ENCODE results near the gene CPSF6. TPM values are rescaled to one million over a fixed set of nuclear protein-coding genes. Genes with fewer than 3 reads are reported as not detected.
"Not testable (repeated sequence)": the region's sequence is repeated elsewhere in the genome, so short reads cannot be mapped to it uniquely, and the experiment has no call there.

CPSF6 gene
- total RNA-seq, 4 donors from 2014 or later: 49.1 to 75.8 (median 53.1) TPM

- H3K27me3 ChIP-seq: no peaks in the 10 kb centered on the region
- TF ChIP-seq POLR2A (IDR thresholded peaks at IDR 0.05): no peak
- TF ChIP-seq CTCF (IDR thresholded peaks at IDR 0.05): no peak
- H3K36me3 ChIP-seq: no peaks in the 10 kb centered on the region
- H3K4me1 ChIP-seq: no peaks in the 10 kb centered on the region
- no peak for DNase-seq
- H3K27ac ChIP-seq: no peak overlapping the region
- H3K9me3 ChIP-seq: no peaks in the 10 kb centered on the region
- 85 to 96% methylated on average over 1 of the region's 1 CpG for WGBS, 2 donors
- H3K4me3 ChIP-seq (replicated peaks in 1 of 3): no peak overlapping the region
- intact Hi-C loops (cut with DNase I): no loop called here
Observed at GRCh38 chr12:69304284-69304683, 64.9 kb downstream of the CPSF6 start.

DNA sequence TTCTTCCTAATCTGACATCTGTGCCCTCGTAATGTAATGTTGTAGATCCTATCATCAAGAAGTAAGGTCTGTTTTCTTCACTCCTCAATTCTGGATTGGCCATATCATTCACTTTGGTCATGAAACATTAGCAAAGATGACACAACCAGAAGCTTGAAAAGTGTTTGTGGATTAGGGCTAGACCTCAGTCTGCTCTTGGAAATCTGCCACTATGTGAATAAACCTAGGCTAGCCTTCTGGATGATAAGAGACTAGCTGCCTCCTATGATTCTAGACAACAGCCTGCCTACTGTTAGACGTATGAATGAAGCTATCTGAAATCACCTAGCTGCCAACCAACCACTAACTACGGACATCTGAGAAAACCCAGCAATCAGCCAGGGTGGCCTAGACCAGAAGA, 70.1 kb downstream of the CPSF6 start:
- intact Hi-C loops (cut with DNase I): no loop called here
- Histone ChIP-seq H3K9me3 (no peaks in the 10 kb centered on the region), H3K27me3 (no peaks in the 10 kb centered on the region), H3K27ac (no peak overlapping the region), H3K36me3 (no peaks in the 10 kb centered on the region), H3K4me3 (replicated peaks in 1 of 3) (no peak overlapping the region), H3K4me1 (no peaks in the 10 kb centered on the region)
- no peak for TF ChIP-seq POLR2A (IDR thresholded peaks at IDR 0.05)
- no peak for TF ChIP-seq CTCF (IDR thresholded peaks at IDR 0.05)
- DNase-seq: no peak
- 88 to 89% methylated on average over 3 of the region's 3 CpGs for WGBS, 2 donors

GRCh38 chr12:69313209-69313608, 73.8 kb downstream of the CPSF6 start:
- TF ChIP-seq CTCF (IDR thresholded peaks at IDR 0.05) (no peak), POLR2A (IDR thresholded peaks at IDR 0.05) (no peak)
- Histone ChIP-seq H3K27me3 (no peaks in the 10 kb centered on the region), H3K36me3 (no peaks in the 10 kb centered on the region), H3K4me1 (no peaks in the 10 kb centered on the region), H3K9me3 (no peaks in the 10 kb centered on the region), H3K27ac (no peak overlapping the region), H3K4me3 (replicated peaks in 1 of 3) (no peak overlapping the region)
- DNase-seq: no peak
- intact Hi-C loops (cut with DNase I): no loop called here
- WGBS, 2 donors: 97 to 99% methylated on average over 3 of the region's 3 CpGs

GRCh38 chr12:69316784-69317183, 77.4 kb downstream of the CPSF6 start:
- H3K9me3 ChIP-seq; H3K27me3 ChIP-seq; H3K27ac ChIP-seq; DNase-seq; intact Hi-C loops (cut with DNase I); H3K36me3 ChIP-seq; H3K4me3 ChIP-seq (replicated peaks in 1 of 3); H3K4me1 ChIP-seq: not testable (repeated sequence)

- DNase-seq; H3K9me3 ChIP-seq; H3K4me1 ChIP-seq; H3K36me3 ChIP-seq; intact Hi-C loops (cut with DNase I); H3K4me3 ChIP-seq (replicated peaks in 1 of 3); H3K27me3 ChIP-seq; H3K27ac ChIP-seq: not testable (repeated sequence)
- WGBS, 2 donors: 79 to 81% methylated on average over 2 of the region's 2 CpGs
Observed at GRCh38 chr12:69317233-69317632, 77.9 kb downstream of the CPSF6 start.

DNA sequence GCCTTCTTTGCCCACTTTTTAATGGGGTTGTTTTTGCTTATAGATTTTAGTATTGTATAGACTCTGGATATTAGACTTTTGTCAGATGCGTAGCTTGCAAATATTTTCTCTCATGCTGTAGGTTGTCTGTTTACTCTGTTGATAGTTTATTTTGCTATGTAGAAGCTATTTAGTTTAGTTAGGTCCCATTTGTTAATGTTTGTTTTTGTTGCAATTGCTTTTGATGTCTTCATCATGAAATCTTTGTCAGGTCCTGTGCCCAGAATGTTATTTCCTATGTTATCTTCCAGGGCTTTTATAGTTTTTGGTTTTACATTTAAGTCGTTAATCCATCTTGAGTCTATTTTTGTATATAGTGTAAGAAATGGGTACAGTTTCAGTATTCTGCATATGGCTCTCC, 78.9 kb downstream of the CPSF6 start:
- intact Hi-C loops (cut with DNase I): no loop called here
- no peaks in the 10 kb centered on the region for H3K4me1 ChIP-seq
- WGBS, 2 donors: 88 to 94% methylated on average over 2 of the region's 2 CpGs
- TF ChIP-seq POLR2A (IDR thresholded peaks at IDR 0.05) (no peak), CTCF (IDR thresholded peaks at IDR 0.05) (no peak)
- no peaks in the 10 kb centered on the region for H3K27me3 ChIP-seq
- H3K9me3 ChIP-seq: no peaks in the 10 kb centered on the region
- no peak overlapping the region for H3K4me3 ChIP-seq (replicated peaks in 1 of 3)
- no peaks in the 10 kb centered on the region for H3K36me3 ChIP-seq
- no peak for DNase-seq
- no peak overlapping the region for H3K27ac ChIP-seq
